ENCODE data around the gene CCDC8. TPM values are rescaled to one million over a fixed set of nuclear protein-coding genes. Genes with fewer than 3 reads are reported as not detected.
A peak's percentile ranks its signal among the peaks of the same experiment; 100 is the strongest.

The CCDC8 gene
- total and polyA plus RNA-seq, 8 donors: 0.29 to 22.9 (median 2.6) TPM; not detected in 2

DNA sequence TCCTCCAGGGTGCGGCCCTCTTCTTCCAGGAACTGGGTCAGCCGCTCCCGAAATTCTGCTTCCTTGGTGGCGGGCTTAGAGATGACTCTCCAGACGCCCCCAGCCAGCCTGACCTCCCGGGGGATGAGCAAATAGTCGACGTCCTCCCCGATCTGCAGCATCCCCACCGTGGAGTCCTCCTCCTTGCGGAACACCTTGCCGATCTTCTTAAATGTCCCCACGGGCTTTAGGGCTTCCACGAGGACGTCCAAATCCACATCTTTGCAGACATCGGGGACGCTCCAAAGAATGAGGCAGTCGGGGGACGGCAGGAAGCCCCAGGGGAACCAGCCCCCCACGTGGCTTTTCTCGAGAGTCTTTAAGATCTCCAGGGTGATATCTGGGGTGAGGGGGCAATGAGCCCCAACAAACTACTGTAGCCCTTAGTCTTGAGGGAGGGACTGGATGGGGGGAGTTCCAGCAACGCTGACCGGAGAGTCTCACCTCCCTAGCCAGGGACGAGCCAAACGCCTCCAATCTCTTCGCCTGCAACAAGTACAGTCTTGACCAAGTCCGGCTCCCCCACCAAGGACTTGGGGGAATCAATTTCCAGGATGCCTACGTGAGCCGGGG lies 608 bp downstream of the CCDC8 start:
- Histone ChIP-seq H3K27ac (peak overlapping the region in 4 of 5 donors; percentile 27 to 56 (median 49)), H3K9me3 (no peaks in the 10 kb centered on the region), H3K4me3 (peak overlapping the region; percentile 35 to 44 (median 40)), H3K4me1 (peaks cover 22 to 60% (median 45%) of the 10 kb centered on the region in 4 donors), H3K27me3 (peaks cover 14 to 98% (median 66%) of the 10 kb centered on the region in 3 donors), H3K36me3 (no peaks in the 10 kb centered on the region)
- DNase-seq: peak in 1 of 2 donors; percentile 53
- TF ChIP-seq POLR2AphosphoS5 (IDR thresholded peaks at IDR 0.05) (no peak), EP300 (IDR thresholded peaks at IDR 0.05) (no peak), POLR2A (IDR thresholded peaks at IDR 0.05) (no peak)
- TF ChIP-seq, protein P1, sequence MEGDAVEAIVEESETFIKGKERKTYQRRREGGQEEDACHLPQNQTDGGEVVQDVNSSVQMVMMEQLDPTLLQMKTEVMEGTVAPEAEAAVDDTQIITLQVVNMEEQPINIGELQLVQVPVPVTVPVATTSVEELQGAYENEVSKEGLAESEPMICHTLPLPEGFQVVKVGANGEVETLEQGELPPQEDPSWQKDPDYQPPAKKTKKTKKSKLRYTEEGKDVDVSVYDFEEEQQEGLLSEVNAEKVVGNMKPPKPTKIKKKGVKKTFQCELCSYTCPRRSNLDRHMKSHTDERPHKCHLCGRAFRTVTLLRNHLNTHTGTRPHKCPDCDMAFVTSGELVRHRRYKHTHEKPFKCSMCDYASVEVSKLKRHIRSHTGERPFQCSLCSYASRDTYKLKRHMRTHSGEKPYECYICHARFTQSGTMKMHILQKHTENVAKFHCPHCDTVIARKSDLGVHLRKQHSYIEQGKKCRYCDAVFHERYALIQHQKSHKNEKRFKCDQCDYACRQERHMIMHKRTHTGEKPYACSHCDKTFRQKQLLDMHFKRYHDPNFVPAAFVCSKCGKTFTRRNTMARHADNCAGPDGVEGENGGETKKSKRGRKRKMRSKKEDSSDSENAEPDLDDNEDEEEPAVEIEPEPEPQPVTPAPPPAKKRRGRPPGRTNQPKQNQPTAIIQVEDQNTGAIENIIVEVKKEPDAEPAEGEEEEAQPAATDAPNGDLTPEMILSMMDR (IDR thresholded peaks at IDR 0.05): no peak
- WGBS, 5 donors: 6 to 13% (median 8%) methylated on average over 24 to 29 of the region's 29 CpGs
- intact Hi-C loops (cut with DNase I; ENCODE audit: low total_unique reads): no loop called here

DNA sequence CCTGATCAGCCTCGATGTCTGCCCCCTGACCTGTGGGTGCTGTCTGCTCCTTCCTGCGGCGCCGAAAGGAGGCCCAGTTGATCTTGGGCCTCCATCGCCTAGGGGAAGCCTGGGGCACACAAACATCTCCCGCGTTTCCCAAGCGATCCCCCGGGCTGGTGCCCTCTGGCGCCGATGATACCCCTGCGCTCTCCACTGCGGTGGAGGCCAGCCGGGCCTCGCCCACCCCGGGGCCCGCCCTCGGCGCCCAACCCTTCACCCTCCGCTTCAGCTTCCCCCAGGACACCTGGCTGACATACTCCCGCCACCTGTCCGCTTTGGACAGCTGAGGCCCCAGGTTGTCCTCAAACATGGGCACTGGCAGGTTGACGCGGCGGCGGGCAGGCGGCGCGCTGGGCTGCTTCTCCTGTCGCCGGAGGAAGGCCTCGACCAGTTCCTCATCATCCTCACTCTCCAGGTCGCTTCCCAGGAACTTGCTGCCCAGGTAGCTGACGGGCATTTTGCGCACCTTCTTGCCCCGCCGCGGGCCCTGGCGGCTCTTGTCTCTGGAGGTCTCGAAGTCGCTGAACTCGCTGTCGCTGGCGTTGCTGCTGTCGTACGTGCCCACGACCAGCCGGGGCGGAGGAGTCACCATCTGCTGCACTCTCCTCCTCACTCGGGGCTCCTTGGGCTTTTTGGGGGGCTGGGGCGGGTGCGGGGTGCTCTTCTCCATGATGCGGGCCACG lies 1.3 kb downstream of the CCDC8 start:
- H3K4me3 ChIP-seq: peak overlapping the region; percentile 35 to 44 (median 40)
- DNase-seq: peak in 1 of 2 donors; percentile 60
- H3K9me3 ChIP-seq: no peaks in the 10 kb centered on the region
- peaks cover 14 to 99% (median 65%) of the 10 kb centered on the region in 3 donors for H3K27me3 ChIP-seq
- H3K36me3 ChIP-seq: no peaks in the 10 kb centered on the region
- 13 to 35% (median 17%) methylated on average over 37 to 54 of the region's 54 CpGs for WGBS, 5 donors
- H3K27ac ChIP-seq: peak overlapping the region in 2 of 5 donors; percentile 14 to 56
- TF ChIP-seq POLR2A (IDR thresholded peaks at IDR 0.05): no peak
- TF ChIP-seq, protein P1 (IDR thresholded peaks at IDR 0.05): no peak
- no peak for TF ChIP-seq EP300 (IDR thresholded peaks at IDR 0.05)
- TF ChIP-seq POLR2AphosphoS5 (IDR thresholded peaks at IDR 0.05): no peak
- H3K4me1 ChIP-seq: peaks cover 22 to 64% (median 45%) of the 10 kb centered on the region in 4 donors
- intact Hi-C loops (cut with DNase I; ENCODE audit: low total_unique reads): no loop called here

GRCh38 chr19:46411088-46411924 lies 2.1 kb downstream of the CCDC8 start:
- TF ChIP-seq EP300 (IDR thresholded peaks at IDR 0.05): no peak
- no peak for TF ChIP-seq POLR2AphosphoS5 (IDR thresholded peaks at IDR 0.05)
- TF ChIP-seq, protein P1 (IDR thresholded peaks at IDR 0.05): no peak
- no peak for TF ChIP-seq POLR2A (IDR thresholded peaks at IDR 0.05)
- Histone ChIP-seq H3K27ac (peak overlapping the region in 2 of 5 donors; percentile 14 to 56), H3K9me3 (no peaks in the 10 kb centered on the region), H3K36me3 (no peaks in the 10 kb centered on the region), H3K4me1 (peaks cover 19 to 60% (median 39%) of the 10 kb centered on the region in 4 donors), H3K4me3 (peak overlapping the region; percentile 35 to 44 (median 40)), H3K27me3 (peaks cover 14 to 99% (median 58%) of the 10 kb centered on the region in 3 donors)
- WGBS, 5 donors: 63 to 72% (median 67%) methylated on average over 12 to 13 of the region's 13 CpGs
- DNase-seq: no peak
- intact Hi-C loops (cut with DNase I; ENCODE audit: low total_unique reads): no loop called here
